ENCODE results near the gene FDXR. TPM values are rescaled to one million over a fixed set of nuclear protein-coding genes. Genes with fewer than 3 reads are reported as not detected.
A peak's percentile ranks its signal among the peaks of the same experiment; 100 is the strongest.
"Not testable (repeated sequence)": the region's sequence is repeated elsewhere in the genome, so short reads cannot be mapped to it uniquely, and the experiment has no call there.

FDXR gene
- total RNA-seq, 6 experiments from 2014 or later, result 7.7 to 18.7 (median 8.6) TPM

DNA sequence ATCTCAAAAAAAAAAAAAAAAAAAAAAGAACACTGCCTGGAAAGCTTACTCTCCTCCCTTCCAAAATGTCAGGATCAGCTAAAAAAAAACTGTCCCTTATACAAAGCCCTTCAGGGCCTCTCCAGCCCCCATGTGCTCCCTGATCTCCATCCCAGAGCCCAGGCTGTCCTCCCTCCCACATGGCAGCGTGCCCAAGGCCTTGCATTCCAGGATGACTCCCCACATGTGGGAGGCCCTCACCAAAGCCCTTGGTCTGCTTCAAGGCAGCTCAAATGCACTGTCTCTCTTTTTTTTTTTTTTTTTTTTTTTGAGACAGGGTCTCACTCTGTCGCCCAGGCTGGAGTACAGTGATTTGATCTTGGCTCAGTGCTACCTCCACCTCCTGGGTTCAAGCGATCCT is 2.3 kb downstream of the FDXR start:
- DNase-seq, result peak in 2 of 3 donors; percentile 34 to 51
- Histone ChIP-seq H3K27ac (no peak overlapping the region), H3K4me1 (peaks cover 0 to 12% (median 2%) of the 10 kb centered on the region in 4 donors), H3K36me3 (no peaks in the 10 kb centered on the region), H3K27me3 (no peaks in the 10 kb centered on the region), H3K9me3 (no peaks in the 10 kb centered on the region), H3K4me3 (no peak overlapping the region)
- ATAC-seq, result no peak
- TF ChIP-seq, protein P1, sequence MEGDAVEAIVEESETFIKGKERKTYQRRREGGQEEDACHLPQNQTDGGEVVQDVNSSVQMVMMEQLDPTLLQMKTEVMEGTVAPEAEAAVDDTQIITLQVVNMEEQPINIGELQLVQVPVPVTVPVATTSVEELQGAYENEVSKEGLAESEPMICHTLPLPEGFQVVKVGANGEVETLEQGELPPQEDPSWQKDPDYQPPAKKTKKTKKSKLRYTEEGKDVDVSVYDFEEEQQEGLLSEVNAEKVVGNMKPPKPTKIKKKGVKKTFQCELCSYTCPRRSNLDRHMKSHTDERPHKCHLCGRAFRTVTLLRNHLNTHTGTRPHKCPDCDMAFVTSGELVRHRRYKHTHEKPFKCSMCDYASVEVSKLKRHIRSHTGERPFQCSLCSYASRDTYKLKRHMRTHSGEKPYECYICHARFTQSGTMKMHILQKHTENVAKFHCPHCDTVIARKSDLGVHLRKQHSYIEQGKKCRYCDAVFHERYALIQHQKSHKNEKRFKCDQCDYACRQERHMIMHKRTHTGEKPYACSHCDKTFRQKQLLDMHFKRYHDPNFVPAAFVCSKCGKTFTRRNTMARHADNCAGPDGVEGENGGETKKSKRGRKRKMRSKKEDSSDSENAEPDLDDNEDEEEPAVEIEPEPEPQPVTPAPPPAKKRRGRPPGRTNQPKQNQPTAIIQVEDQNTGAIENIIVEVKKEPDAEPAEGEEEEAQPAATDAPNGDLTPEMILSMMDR (IDR thresholded peaks at IDR 0.05), result no peak
- TF ChIP-seq POLR2A (IDR thresholded peaks at IDR 0.05), result no peak
- WGBS (ENCODE audit: insufficient coverage, low coverage, low lambda C conversion rate, missing lambda C conversion rate), result 83% methylated on average over 1 of the region's 3 CpGs
- intact Hi-C loops (cut with DNase I), result no loop called here

DNA sequence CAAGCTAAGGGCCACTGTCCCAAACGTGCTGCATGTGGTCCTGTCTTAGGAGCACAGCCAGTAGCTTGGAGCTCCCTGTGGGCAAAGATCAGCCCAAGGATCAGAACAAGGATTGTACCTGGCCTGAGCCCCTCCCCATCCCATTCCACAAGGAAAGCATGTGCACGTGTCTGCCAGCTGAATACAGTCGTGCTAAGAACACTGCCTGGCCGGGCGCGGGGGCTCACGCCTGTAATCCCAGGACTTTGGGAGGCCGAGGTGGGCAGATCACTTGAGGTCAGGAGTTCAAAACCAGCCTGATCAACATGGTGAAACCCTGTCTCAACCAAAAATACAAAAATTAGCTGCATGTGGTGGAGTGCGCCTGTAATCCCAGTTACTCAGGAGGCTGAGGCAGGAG is 2.8 kb downstream of the FDXR start:
- WGBS (ENCODE audit: insufficient coverage, low coverage, low lambda C conversion rate, missing lambda C conversion rate), result 100% methylated on average over 1 of the region's 9 CpGs
- ATAC-seq; H3K9me3 ChIP-seq; H3K27ac ChIP-seq; intact Hi-C loops (cut with DNase I); H3K36me3 ChIP-seq; DNase-seq; H3K4me3 ChIP-seq; H3K27me3 ChIP-seq: not testable (repeated sequence)
- H3K4me1 ChIP-seq, result peaks cover 0 to 12% (median 2%) of the 10 kb centered on the region in 4 donors

DNA sequence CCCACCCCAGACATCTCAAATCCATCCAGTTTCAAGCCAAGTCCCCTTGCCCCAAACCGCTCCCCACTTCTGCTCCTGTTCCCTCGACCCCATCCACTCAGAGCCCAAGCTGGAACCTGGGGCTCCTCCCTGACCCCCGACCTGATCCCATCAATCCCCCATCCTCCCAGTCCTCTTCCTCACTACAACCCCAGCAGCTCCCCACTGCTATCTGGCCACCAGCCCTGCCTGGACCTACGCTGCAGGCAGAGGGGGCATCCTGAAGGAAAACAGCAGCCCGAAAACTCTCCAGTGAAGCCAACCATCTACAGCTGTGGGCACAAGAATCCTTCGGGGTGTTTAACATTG is 3.9 kb downstream of the FDXR start:
- WGBS (ENCODE audit: insufficient coverage, low coverage, low lambda C conversion rate, missing lambda C conversion rate), result 81% methylated on average over 5 of the region's 6 CpGs
- H3K36me3 ChIP-seq, result no peaks in the 10 kb centered on the region
- TF ChIP-seq POLR2A (IDR thresholded peaks at IDR 0.05), result no peak
- TF ChIP-seq, protein P1 (IDR thresholded peaks at IDR 0.05), result no peak
- no peaks in the 10 kb centered on the region for H3K9me3 ChIP-seq
- ATAC-seq, result no peak
- intact Hi-C loops (cut with DNase I), result loop anchor here (10.0 kb wide), 2 partner anchors 124 to 214 kb away; partner anchors contain the start of gene NHERF1 (in 1 of the 2)
- peak in 1 of 3 donors; percentile 39 for DNase-seq
- H3K4me1 ChIP-seq, result peaks cover 0 to 8% (median 1%) of the 10 kb centered on the region in 4 donors
- H3K4me3 ChIP-seq, result no peak overlapping the region
- H3K27ac ChIP-seq, result no peak overlapping the region
- H3K27me3 ChIP-seq, result no peaks in the 10 kb centered on the region

DNA sequence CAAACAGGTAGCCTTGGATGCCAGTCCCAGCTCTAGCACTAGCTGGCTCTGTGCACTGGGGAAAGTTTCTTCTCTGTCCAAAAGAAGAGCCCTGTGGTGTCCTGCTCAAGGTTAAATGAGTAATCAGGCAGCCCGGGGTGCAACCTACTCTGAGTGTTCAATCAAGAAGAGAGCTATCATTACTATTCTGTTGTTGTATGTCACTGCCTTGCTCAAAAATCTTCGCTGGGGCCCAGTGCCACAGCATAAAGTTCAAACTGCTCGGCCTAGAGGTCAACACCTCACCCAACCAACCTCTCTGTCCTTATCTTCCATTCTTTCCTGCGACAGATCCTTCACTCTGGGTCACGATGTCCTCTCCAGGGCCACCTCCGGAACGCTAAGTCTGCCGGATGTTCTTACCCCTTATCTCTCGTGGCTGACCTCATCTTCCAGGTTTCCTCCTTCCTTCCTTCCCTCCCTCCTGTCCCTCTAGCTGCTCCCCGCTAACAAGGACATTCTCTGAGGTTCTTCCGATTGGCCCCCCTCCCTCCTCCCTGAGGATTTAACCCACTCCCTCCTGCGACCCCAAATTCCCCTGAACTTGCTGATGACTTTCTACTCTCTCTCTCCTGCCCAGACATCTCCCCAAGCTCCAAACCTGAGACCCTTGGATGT is 4.4 kb downstream of the FDXR start:
- DNase-seq (peak in 1 of 3 donors; percentile 40), ATAC-seq (no peak)
- Histone ChIP-seq H3K27me3 (no peaks in the 10 kb centered on the region), H3K9me3 (no peaks in the 10 kb centered on the region), H3K4me1 (peaks cover 0 to 5% (median 0%) of the 10 kb centered on the region in 4 donors), H3K4me3 (no peak overlapping the region), H3K27ac (no peak overlapping the region), H3K36me3 (no peaks in the 10 kb centered on the region)
- 53% methylated on average over 11 of the region's 12 CpGs for WGBS (ENCODE audit: insufficient coverage, low coverage, low lambda C conversion rate, missing lambda C conversion rate)
- TF ChIP-seq POLR2A (IDR thresholded peaks at IDR 0.05), result no peak
- TF ChIP-seq, protein P1 (IDR thresholded peaks at IDR 0.05), result no peak
- intact Hi-C loops (cut with DNase I), result loop anchor here (10.0 kb wide), 2 partner anchors 124 to 214 kb away; partner anchors contain the start of gene NHERF1 (in 1 of the 2)

DNA sequence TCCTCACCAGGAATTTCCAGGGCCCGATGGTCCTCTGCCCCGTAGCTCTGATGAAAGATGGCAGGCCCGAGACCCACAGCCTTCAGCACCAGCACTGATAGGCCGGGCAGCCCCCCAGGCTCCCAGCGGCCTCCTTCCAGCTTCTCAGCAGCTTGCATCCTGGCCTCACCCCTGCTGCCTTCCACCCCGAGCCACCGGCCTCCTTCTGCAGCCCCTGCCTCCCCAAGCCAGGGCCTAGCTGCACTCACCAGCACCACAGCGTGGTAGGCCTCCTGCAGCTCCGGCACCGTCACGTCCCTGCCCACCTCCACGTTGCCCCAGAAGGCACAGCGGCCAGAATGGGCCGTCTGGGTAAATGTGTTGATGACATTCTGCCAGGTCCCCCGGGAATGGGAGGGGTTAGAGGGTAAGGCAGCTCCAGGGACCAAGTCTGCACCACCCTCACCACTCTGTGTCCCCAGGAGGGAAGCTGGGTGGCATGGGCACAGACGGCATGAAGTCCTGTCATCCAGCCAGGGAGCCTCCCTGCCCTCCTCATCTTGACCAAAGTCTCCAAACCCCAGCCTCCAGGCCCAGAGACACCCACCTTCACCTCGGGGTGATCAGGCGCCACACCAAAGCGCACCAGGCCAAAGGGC is 6.5 kb downstream of the FDXR start:
- intact Hi-C loops (cut with DNase I), result loop anchor here (10.0 kb wide), 2 partner anchors 122 to 212 kb away; partner anchors contain the start of gene NHERF1 (in 1 of the 2)
- Histone ChIP-seq H3K4me1 (no peaks in the 10 kb centered on the region), H3K36me3 (no peaks in the 10 kb centered on the region), H3K27ac (no peak overlapping the region), H3K4me3 (no peak overlapping the region), H3K9me3 (no peaks in the 10 kb centered on the region), H3K27me3 (peaks cover 0 to 4% of the 10 kb centered on the region in 2 donors)
- WGBS (ENCODE audit: insufficient coverage, low coverage, low lambda C conversion rate, missing lambda C conversion rate), result 54% methylated on average over 5 of the region's 19 CpGs
- DNase-seq (peak in 1 of 3 donors; percentile 43), ATAC-seq (no peak)
- TF ChIP-seq, protein P1 (IDR thresholded peaks at IDR 0.05), result no peak
- TF ChIP-seq POLR2A (IDR thresholded peaks at IDR 0.05), result no peak

Measured in right lobe of liver (tissue), 6 donors.